ENCODE data around the gene CCT2.

CCT2 gene

DNA sequence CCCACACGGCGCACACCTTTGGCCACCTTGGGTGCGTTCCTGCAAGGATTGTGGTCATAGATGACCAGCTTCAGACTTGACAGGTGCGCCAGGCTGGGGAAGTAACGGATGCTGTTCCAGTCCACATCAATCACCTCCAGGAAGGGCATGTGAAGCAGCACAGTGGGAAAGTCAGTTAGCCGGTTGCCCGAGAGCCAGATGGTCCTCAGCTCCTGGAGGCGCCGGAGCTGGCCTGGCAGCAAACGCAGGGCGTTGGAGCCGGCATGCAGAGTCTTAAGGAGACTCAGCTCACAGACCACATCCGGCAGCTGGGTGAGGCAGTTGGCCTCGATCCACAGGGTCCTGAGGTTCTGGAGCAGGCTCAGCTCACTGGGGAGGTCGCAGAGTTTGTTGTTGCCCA is 24.9 kb downstream of the CCT2 start:
- Mint-ChIP-seq H3K4me1 (no peaks in the 10 kb centered on the region), H3K9me3 (no peaks in the 10 kb centered on the region), H3K27ac (no peak overlapping the region), H3K27me3 (peaks cover 2% of the 10 kb centered on the region), H3K4me3 (no peak overlapping the region), H3K36me3 (no peaks in the 10 kb centered on the region)

DNA sequence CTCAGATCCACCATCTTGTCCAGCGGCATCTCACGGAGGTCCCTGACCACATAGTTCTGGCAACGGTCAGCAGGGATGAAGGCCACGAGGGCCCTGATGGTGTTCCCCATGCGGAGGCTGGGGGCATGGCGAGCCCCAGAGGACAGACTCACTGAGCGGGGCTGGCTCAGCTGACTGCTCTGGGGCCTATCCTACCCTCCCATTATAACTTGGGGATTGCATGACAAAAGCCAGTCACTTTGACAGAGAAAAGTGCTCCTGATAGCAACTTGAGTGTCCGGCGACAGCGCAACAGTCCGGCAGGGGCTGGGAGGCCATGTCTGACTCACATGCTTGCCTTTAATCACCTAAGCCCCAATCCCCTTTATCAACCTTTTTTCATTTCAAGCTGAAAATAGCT is 25.5 kb downstream of the CCT2 start, which contains the start of gene LRRC10:
TSS of gene LRRC10 (minus strand) at position 179 of the 400 bp plus-strand sequence. CDS start at position 110, 69 bp downstream.
- Mint-ChIP-seq H3K4me3 (no peak within 1 kb of the TSS), H3K4me1 (no peaks in the 10 kb centered on the region), H3K36me3 (no peaks in the 10 kb centered on the region), H3K27ac (no peak within 1 kb of the TSS), H3K9me3 (no peaks in the 10 kb centered on the region), H3K27me3 (peaks cover 2% of the 10 kb centered on the region)

DNA sequence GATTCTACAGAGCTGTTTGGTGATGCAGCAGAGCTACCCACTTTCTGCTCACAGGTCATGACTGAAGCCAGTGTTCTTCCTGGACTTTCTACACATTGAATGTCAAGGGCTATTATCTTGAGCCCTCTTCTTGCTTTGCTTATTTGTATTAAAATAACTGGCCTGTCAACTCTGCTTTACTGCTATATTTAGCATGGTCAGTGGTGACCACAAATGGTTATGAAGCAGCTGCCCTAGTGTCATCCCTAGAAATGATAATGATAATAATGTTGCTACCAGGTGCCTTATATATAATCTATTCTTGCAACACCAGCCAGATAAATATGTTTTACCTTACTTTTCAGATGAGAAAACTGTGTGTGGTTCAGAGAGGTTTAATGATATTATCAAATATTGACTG is 28.1 kb downstream of the CCT2 start:
- H3K27ac Mint-ChIP-seq = no peak overlapping the region
- no peaks in the 10 kb centered on the region for H3K9me3 Mint-ChIP-seq
- no peaks in the 10 kb centered on the region for H3K4me1 Mint-ChIP-seq
- peaks cover 2% of the 10 kb centered on the region for H3K27me3 Mint-ChIP-seq
- H3K36me3 Mint-ChIP-seq = no peaks in the 10 kb centered on the region
- no peak overlapping the region for H3K4me3 Mint-ChIP-seq

DNA sequence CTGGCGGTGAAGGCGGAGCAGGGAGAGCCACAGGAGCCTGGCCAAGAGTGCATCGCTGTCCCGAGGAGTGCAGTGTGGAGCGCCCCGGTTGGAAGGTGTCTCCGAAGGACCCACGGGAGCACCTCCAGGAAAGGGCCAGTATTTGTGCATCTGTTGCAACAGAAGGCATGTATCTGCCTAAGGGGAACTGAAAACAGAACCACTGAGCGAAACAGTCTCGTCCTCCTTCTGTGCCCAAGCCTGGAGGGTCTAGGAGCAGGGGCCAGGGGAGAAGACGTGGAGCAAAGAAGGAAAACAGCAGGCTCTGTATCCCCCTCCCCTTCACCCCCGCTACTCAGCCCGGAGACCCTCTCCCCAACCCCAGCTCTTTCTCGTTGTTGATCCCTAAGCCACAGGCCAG is 30.8 kb downstream of the CCT2 start:
- H3K36me3 Mint-ChIP-seq = no peaks in the 10 kb centered on the region
- no peaks in the 10 kb centered on the region for H3K4me1 Mint-ChIP-seq

DNA sequence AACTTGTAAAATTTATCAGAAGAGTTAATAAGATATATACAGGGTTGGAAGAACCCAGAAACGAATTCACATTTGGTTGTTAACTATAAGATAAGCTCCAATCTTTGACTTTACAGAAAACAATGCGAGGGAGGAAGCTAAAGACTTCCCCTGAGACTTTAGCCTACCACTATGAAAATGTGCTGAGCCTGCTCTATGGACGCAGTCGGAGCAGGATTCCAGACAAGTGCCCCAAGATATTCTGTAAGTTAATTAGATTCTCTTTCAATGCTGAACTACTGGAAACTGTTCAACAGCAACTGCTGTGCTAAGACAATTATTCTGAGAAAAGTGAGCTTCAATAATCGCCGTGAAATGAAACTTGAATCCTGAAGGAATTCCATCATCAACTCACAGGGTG is 33.8 kb downstream of the CCT2 start:
- Mint-ChIP-seq H3K4me3 (no peak overlapping the region), H3K9me3 (no peaks in the 10 kb centered on the region), H3K36me3 (no peaks in the 10 kb centered on the region), H3K27ac (no peak overlapping the region), H3K4me1 (no peaks in the 10 kb centered on the region), H3K27me3 (no peaks in the 10 kb centered on the region)

More for the DNA sequence above, 30.8 kb downstream of the CCT2 start:
- peaks cover 2% of the 10 kb centered on the region for H3K27me3 Mint-ChIP-seq
- H3K4me3 Mint-ChIP-seq = no peak overlapping the region
- H3K9me3 Mint-ChIP-seq = no peaks in the 10 kb centered on the region
- no peak overlapping the region for H3K27ac Mint-ChIP-seq

DNA sequence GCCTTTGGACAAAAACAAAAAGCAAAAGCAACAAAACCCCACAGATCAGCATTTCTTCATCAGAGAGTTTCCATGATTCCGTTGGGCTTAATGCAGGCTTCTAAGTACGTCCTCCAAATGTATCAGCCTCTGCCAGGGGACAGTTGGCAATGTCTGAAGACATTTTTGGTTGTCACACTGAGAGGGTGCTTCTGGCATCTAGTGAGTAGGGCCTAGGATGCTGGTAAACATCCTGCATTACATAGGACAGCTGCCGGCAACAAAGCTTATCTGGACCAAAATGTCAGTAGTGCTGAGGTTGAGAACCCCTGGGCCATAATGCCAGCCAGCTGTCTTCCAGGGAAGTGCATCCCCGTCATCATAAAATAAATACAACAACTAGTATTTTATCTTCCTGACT is 34.8 kb downstream of the CCT2 start:
- Mint-ChIP-seq H3K9me3 (no peaks in the 10 kb centered on the region), H3K36me3 (no peaks in the 10 kb centered on the region), H3K27me3 (no peaks in the 10 kb centered on the region), H3K4me1 (no peaks in the 10 kb centered on the region), H3K27ac (no peak overlapping the region), H3K4me3 (no peak overlapping the region)

DNA sequence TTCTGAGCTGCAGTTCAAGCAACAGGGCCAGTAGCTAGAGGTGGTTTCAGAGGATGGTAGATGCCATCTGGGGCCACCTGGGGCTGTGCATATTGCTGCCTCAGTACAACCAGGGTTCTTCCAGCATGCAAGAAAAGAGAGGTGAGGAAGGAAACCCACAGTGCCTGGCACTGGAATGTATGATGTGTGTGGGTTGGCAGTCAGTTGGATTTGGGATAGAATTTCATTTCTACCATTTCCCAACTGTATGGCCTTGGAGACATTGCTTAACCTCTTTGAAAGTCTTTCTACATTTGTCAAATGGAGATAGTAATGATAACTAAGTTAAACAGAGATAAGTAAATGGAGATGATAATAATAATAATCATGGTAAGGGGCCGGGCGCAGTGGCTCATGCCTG is 35.7 kb downstream of the CCT2 start:
- H3K9me3 Mint-ChIP-seq = no peaks in the 10 kb centered on the region
- no peak overlapping the region for H3K27ac Mint-ChIP-seq
- no peaks in the 10 kb centered on the region for H3K4me1 Mint-ChIP-seq

DNA sequence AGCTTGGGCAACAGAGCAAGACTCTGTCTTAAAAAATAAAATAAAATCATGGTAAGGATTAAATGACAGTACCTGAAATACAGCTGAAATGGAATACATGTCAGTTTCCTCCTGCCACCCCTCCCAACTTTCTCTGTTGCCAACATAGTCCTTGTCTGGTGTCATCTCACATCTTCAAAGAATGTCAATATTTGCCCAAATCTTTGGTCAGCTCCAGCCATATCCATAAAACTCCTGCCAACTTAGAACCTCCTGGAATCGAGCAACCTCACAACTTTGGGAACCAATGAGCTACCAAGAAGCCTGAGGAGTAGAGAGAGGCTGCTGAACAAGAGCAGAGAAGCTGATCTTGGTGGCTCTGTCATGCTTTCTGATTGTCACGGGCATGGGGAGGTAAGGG is 36.3 kb downstream of the CCT2 start:
- Mint-ChIP-seq H3K27ac (no peak overlapping the region), H3K27me3 (no peaks in the 10 kb centered on the region), H3K4me3 (no peak overlapping the region), H3K4me1 (no peaks in the 10 kb centered on the region), H3K36me3 (no peaks in the 10 kb centered on the region), H3K9me3 (no peaks in the 10 kb centered on the region)

More for the DNA sequence above, 35.7 kb downstream of the CCT2 start:
- Mint-ChIP-seq H3K4me3 (no peak overlapping the region), H3K27me3 (no peaks in the 10 kb centered on the region), H3K36me3 (no peaks in the 10 kb centered on the region)

DNA sequence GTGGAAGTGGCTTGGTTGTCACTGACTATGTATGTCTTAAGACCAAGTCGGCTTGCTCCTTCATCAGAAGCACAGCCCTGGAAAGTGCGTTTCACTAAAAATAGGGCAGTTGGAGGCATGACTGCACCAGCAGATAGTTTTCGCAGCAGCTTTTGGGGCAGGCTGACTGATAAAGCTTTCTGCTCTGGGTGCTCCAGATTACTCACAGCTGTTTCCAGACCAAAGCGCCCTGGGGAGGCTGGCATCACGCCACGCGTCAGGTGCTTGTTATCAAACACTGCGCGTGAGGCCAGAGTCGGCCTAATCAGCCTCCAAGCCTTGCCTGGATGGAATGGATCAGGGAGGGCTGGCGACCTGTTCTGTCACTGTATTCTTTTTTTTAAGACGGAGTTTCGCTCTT is 38.7 kb downstream of the CCT2 start:
- Mint-ChIP-seq H3K36me3 (no peaks in the 10 kb centered on the region), H3K4me3 (no peak overlapping the region), H3K27me3 (no peaks in the 10 kb centered on the region), H3K4me1 (no peaks in the 10 kb centered on the region), H3K27ac (no peak overlapping the region), H3K9me3 (no peaks in the 10 kb centered on the region)

DNA sequence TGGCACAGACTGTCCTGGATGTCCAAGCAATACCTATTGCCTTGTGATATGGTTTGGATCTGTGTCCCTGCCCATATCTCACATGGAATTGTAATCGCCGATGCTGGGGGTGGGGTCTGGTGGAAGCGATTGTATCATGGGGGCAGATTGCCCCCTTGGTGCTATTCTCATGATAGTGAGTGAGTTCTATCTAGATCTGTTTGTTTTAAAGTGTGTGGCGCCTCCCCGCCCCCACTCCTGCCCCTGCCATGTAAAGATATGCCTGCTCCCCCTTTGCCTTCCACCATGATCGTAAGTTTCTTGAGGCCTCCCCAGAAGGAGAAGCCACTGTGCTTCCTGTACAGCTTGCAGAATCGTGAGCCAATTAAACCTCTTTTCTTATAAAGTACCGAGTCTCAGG is 42.2 kb downstream of the CCT2 start:
- Mint-ChIP-seq H3K36me3 (no peaks in the 10 kb centered on the region), H3K27me3 (no peaks in the 10 kb centered on the region), H3K27ac (no peak overlapping the region), H3K4me3 (no peak overlapping the region), H3K4me1 (no peaks in the 10 kb centered on the region), H3K9me3 (no peaks in the 10 kb centered on the region)

DNA sequence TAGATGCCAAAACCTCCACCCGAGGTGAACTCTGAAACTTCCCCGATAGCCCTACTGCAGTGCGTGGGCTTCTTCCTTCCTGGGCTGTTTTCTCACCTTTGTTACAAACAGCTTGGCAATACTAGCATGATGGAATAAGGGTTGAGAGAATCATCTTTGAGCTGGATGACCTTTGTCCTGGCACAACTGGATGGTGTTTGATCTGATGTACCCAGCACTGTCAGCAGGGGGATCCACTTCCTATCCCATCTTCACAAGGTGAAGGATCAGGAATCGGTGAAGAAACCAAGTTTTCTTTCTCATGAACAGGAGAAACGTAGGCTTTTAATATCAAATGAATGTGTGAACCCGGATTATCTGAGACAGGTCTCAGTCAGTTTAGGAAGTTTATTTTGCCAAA is 44.9 kb downstream of the CCT2 start:
- no peaks in the 10 kb centered on the region for H3K9me3 Mint-ChIP-seq
- no peaks in the 10 kb centered on the region for H3K36me3 Mint-ChIP-seq
- no peak overlapping the region for H3K4me3 Mint-ChIP-seq
- no peaks in the 10 kb centered on the region for H3K27me3 Mint-ChIP-seq
- no peak overlapping the region for H3K27ac Mint-ChIP-seq
- H3K4me1 Mint-ChIP-seq = no peaks in the 10 kb centered on the region

DNA sequence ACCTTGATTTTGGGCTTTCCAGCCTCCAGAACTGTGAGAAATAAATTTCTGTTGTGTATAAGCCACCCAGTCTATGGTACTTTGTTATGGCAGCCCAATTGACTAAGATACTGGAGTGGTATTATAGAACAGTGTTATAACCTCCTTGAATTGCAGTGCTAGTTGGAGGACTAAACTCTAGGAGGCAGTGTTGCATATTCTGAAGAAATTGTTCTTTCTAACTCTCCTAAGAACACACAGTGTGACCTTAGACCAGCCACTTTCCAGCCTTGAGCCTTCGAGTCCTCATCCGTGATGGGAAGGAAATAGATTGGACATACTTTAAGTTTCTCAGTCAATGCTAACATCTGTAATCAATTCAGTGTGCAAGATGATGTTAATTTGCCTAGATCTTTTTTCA is 47.8 kb downstream of the CCT2 start:
- Mint-ChIP-seq H3K4me1 (no peaks in the 10 kb centered on the region), H3K27me3 (no peaks in the 10 kb centered on the region), H3K9me3 (no peaks in the 10 kb centered on the region), H3K4me3 (no peak overlapping the region), H3K27ac (no peak overlapping the region), H3K36me3 (no peaks in the 10 kb centered on the region)

DNA sequence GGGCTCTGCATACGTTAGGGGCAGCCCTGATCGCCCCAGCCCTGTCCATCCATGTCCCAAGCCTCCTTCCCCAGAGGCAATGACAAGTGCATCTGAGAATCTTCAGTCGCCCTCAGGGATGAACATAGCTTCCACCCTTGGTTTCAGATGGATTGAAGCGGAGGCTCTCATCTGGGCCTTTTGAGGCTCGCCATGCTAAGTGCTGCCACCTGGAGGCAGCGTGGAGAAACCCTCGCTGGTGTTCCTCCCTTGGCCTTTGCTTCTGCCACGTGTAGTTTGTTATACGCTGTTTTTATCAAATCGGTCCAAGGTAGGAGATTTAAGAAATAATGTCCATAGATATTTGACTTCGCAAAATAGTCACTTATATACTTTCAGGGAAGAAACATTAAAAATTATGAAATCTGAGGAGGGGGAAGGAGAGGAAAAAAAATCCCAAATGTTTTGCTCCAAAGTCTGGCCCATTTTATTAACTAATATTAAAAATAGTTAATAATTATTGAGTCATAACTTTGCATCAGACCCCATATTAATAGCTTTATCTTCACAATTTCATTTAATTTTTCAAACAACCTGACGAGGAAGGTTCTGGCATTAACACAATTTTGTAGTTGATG is 54.2 kb downstream of the CCT2 start:
- Mint-ChIP-seq H3K27me3 (no peaks in the 10 kb centered on the region), H3K4me3 (no peak overlapping the region), H3K27ac (no peak overlapping the region), H3K4me1 (peaks cover 3% of the 10 kb centered on the region), H3K9me3 (no peaks in the 10 kb centered on the region), H3K36me3 (no peaks in the 10 kb centered on the region)

DNA sequence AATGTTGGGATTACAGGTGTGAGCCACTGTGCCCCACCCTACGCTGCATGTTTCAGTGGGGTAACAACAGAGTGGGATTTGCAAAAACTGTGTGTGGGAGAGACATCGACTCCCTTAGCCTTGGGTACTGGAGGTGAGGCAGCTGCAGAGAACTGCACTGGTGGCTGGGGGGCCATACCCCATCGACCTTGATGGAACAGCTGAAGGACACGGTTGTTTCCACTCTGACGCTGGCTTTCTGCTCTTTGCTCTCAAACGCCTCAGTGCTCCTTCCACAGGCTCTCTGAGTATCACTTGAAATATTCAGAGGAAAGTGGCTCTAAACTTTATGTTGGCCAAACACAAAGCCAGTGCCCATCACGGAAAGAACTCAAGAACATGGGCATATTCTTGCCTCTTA is 56.3 kb downstream of the CCT2 start:
- Mint-ChIP-seq H3K4me3 (no peak overlapping the region), H3K9me3 (no peaks in the 10 kb centered on the region), H3K27me3 (no peaks in the 10 kb centered on the region), H3K27ac (no peak overlapping the region), H3K4me1 (peaks cover 3% of the 10 kb centered on the region), H3K36me3 (no peaks in the 10 kb centered on the region)

DNA sequence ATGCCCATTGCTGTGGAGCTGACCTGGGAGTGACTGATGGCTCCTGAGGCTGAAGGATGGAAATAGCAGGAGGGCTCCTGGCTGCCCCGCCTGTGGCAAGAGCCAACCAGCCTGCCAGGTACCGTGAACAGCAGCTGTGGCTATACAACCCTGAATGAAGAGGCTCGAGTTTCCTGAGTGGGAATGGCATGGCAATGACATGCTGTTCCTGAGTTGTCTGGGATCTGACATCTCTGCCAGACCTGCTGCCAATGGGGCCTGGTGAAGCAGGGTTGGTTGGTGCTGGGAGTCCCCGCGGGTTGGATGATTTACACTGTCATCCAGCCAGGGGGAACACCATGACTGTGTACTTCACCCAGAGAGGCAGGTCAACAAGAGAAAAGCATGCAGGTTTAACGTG is 57.3 kb downstream of the CCT2 start:
- H3K27ac Mint-ChIP-seq = no peak overlapping the region
- H3K9me3 Mint-ChIP-seq = no peaks in the 10 kb centered on the region
- H3K4me3 Mint-ChIP-seq = no peak overlapping the region
- H3K27me3 Mint-ChIP-seq = no peaks in the 10 kb centered on the region
- no peaks in the 10 kb centered on the region for H3K36me3 Mint-ChIP-seq
- peaks cover 3% of the 10 kb centered on the region for H3K4me1 Mint-ChIP-seq

DNA sequence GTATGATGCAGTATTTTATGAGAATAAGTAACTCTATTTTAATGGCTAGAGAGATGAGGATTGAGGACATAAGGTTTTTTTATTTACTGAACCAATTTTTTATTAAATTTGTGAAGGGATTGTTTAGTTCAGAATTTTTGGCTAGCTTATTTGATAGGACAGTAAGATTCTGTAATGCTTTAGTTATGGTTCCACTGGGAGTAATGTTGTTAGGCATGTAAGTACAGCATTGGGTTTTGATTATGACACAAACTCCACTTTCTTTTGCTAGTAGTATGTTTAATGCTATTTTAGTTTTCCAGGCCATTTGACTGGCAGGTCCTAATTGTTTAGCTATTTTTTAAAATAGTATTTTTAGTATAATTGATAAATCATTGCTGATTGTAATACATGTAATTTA is 59.3 kb downstream of the CCT2 start:
- H3K4me3 Mint-ChIP-seq = no peak overlapping the region
- peaks cover 1% of the 10 kb centered on the region for H3K4me1 Mint-ChIP-seq
- H3K27ac Mint-ChIP-seq = no peak overlapping the region
- H3K36me3 Mint-ChIP-seq = no peaks in the 10 kb centered on the region
- no peaks in the 10 kb centered on the region for H3K27me3 Mint-ChIP-seq
- H3K9me3 Mint-ChIP-seq = no peaks in the 10 kb centered on the region

DNA sequence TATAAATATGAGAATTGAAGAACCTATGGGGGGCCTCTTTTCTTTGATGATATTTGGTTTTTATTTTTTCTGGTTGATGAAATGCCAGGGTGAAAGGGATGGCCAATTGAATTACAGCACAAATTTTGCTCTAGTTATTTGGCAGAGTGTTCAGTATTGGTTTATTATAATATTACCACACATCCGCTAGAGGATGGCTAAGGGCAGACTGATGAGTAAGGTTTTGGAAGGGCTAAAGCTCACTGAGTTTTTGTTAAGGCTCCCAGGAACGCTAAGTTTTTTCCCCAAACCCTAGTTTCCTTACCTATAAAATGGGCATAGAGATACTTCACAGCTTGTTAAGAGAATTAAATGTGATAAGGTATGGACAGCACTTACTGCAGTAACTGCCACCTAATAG is 59.8 kb downstream of the CCT2 start:
- no peak overlapping the region for H3K4me3 Mint-ChIP-seq
- no peak overlapping the region for H3K27ac Mint-ChIP-seq
- no peaks in the 10 kb centered on the region for H3K9me3 Mint-ChIP-seq
- H3K27me3 Mint-ChIP-seq = no peaks in the 10 kb centered on the region
- H3K4me1 Mint-ChIP-seq = no peaks in the 10 kb centered on the region
- H3K36me3 Mint-ChIP-seq = no peaks in the 10 kb centered on the region

Data from activated naive CD4-positive, alpha-beta T cell treated with anti-CD3 and anti-CD28 coated beads, Interleukin-2, amount 50 U/mL, for 24 hours (primary cell).